Measurements from ENCODE around the gene ESRP2. TPM values are rescaled to one million over a fixed set of nuclear protein-coding genes. Genes with fewer than 3 reads are reported as not detected.

The ESRP2 gene
- total and polyA plus RNA-seq, 8 donors: 20.1 to 45.5 (median 35.0) TPM

GRCh38 chr16:68217506-68217905 is 18.4 kb downstream of the ESRP2 start:
- intact Hi-C loops (cut with DNase I): no loop called here
- Histone ChIP-seq H3K27me3 (no peaks in the 10 kb centered on the region), H3K27ac (no peak overlapping the region), H3K36me3 (no peaks in the 10 kb centered on the region), H3K4me1 (peaks cover 0 to 8% (median 4%) of the 10 kb centered on the region in 3 donors), H3K9me3 (no peaks in the 10 kb centered on the region), H3K4me3 (no peak overlapping the region)
- ATAC-seq (no peak), DNase-seq (no peak), FAIRE-seq (no peak)
- TF ChIP-seq, protein P1, sequence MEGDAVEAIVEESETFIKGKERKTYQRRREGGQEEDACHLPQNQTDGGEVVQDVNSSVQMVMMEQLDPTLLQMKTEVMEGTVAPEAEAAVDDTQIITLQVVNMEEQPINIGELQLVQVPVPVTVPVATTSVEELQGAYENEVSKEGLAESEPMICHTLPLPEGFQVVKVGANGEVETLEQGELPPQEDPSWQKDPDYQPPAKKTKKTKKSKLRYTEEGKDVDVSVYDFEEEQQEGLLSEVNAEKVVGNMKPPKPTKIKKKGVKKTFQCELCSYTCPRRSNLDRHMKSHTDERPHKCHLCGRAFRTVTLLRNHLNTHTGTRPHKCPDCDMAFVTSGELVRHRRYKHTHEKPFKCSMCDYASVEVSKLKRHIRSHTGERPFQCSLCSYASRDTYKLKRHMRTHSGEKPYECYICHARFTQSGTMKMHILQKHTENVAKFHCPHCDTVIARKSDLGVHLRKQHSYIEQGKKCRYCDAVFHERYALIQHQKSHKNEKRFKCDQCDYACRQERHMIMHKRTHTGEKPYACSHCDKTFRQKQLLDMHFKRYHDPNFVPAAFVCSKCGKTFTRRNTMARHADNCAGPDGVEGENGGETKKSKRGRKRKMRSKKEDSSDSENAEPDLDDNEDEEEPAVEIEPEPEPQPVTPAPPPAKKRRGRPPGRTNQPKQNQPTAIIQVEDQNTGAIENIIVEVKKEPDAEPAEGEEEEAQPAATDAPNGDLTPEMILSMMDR (IDR thresholded peaks at IDR 0.05): no peak
- 89 to 92% methylated on average over 4 of the region's 4 CpGs for WGBS, 2 donors

DNA sequence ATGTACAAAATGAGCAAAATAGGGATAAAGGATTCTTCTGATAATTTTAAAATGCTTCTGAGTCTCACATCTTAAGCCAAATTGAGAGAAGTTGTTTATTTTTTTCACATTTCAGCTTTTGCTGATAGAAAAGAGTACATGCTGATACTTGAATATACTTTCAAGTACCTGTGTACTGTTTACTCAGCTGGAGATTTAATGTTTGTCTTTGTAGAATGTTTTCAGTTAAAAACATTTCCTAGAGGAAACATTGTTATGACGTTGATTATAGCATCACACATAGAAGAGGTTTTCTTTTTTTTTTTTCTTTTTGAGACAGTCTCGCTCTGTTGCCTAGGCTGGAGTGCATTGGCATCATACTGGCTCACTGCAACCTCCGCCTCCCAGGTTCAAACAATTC is 19.7 kb downstream of the ESRP2 start:
- H3K36me3 ChIP-seq: no peaks in the 10 kb centered on the region
- ATAC-seq: peak; percentile 65 to 83 (median 72)
- peaks cover 0 to 8% (median 4%) of the 10 kb centered on the region in 3 donors for H3K4me1 ChIP-seq
- H3K27ac ChIP-seq: peak overlapping the region in 1 of 4 donors; percentile 23
- FAIRE-seq: no peak
- no peak for DNase-seq
- 69 to 80% methylated on average over 3 of the region's 3 CpGs for WGBS, 2 donors
- no peaks in the 10 kb centered on the region for H3K9me3 ChIP-seq
- intact Hi-C loops (cut with DNase I): no loop called here
- no peak overlapping the region for H3K4me3 ChIP-seq
- no peaks in the 10 kb centered on the region for H3K27me3 ChIP-seq
- TF ChIP-seq, protein P1 (IDR thresholded peaks at IDR 0.05): no peak

GRCh38 chr16:68215302-68215701 is 20.6 kb downstream of the ESRP2 start:
- ATAC-seq (peak; percentile 36 to 71 (median 58)), FAIRE-seq (no peak), DNase-seq (no peak)
- WGBS, 2 donors: 66 to 68% methylated on average over 1 of the region's 1 CpG
- Histone ChIP-seq H3K27ac (peak overlapping the region in 1 of 4 donors; percentile 15), H3K36me3 (no peaks in the 10 kb centered on the region), H3K9me3 (no peaks in the 10 kb centered on the region), H3K4me1 (peaks cover 0 to 8% (median 4%) of the 10 kb centered on the region in 3 donors), H3K27me3 (no peaks in the 10 kb centered on the region), H3K4me3 (no peak overlapping the region)
- intact Hi-C loops (cut with DNase I): no loop called here
- TF ChIP-seq, protein P1 (IDR thresholded peaks at IDR 0.05): no peak

DNA sequence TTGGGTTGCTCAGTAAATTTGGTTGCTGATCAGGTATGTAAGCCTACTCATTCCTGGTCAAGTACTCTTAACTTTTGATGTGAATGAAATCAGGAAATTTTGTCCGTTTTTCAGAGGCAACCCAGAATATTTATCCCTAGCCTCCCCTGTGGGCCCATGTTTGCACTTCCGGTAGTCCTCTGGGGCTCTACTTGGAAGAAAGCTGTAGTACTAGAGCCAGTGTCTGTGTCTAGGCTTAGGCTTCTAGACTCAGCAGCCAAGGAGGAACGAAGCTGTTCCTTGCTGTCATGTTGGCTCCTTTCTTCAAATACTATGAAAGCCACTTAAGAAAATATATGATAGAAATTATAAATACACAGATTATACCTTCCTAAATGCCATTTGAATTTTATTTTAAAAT is 21.2 kb downstream of the ESRP2 start:
- no peaks in the 10 kb centered on the region for H3K27me3 ChIP-seq
- peaks cover 0 to 8% (median 4%) of the 10 kb centered on the region in 3 donors for H3K4me1 ChIP-seq
- no peak overlapping the region for H3K4me3 ChIP-seq
- DNase-seq (no peak), ATAC-seq (no peak), FAIRE-seq (no peak)
- H3K9me3 ChIP-seq: no peaks in the 10 kb centered on the region
- intact Hi-C loops (cut with DNase I): no loop called here
- no peak overlapping the region for H3K27ac ChIP-seq
- H3K36me3 ChIP-seq: no peaks in the 10 kb centered on the region
- WGBS, 2 donors: 83 to 92% methylated on average over 3 of the region's 3 CpGs
- TF ChIP-seq, protein P1 (IDR thresholded peaks at IDR 0.05): no peak

- intact Hi-C loops (cut with DNase I): no loop called here
These were observed 29.7 kb downstream of the ESRP2 start for GRCh38 chr16:68206245-68206644.

More at GRCh38 chr16:68206245-68206644, 29.7 kb downstream of the ESRP2 start:
- Histone ChIP-seq H3K27ac (no peak overlapping the region), H3K9me3 (no peaks in the 10 kb centered on the region), H3K4me3 (no peak overlapping the region), H3K4me1 (no peaks in the 10 kb centered on the region), H3K27me3 (no peaks in the 10 kb centered on the region), H3K36me3 (no peaks in the 10 kb centered on the region)
- no peak for DNase-seq
- TF ChIP-seq, protein P1 (IDR thresholded peaks at IDR 0.05): no peak
- FAIRE-seq: no peak
- ATAC-seq: no peak
- WGBS, 2 donors: 91 to 97% methylated on average over 2 of the region's 2 CpGs

All from pancreas (tissue), 10 donors.